GM10266 (cell line): ENCODE results near the gene REEP6.

Experiments used
- DNase-seq: peaks from one replicate; pipeline ENCODE4 v3.0.0; 2012; ENCODE audit errors: extremely low spot score
- TF ChIP-seq, protein P1 (sequence below): IDR thresholded peaks from 2 replicates; pipeline ENCODE4 v1.5.1; 2012; ENCODE audit warnings: mild to moderate bottlenecking, low read depth; ENCODE audit not compliant: control insufficient read depth, insufficient read depth; ENCODE audit errors: missing control alignments

Gene REEP6

DNA sequence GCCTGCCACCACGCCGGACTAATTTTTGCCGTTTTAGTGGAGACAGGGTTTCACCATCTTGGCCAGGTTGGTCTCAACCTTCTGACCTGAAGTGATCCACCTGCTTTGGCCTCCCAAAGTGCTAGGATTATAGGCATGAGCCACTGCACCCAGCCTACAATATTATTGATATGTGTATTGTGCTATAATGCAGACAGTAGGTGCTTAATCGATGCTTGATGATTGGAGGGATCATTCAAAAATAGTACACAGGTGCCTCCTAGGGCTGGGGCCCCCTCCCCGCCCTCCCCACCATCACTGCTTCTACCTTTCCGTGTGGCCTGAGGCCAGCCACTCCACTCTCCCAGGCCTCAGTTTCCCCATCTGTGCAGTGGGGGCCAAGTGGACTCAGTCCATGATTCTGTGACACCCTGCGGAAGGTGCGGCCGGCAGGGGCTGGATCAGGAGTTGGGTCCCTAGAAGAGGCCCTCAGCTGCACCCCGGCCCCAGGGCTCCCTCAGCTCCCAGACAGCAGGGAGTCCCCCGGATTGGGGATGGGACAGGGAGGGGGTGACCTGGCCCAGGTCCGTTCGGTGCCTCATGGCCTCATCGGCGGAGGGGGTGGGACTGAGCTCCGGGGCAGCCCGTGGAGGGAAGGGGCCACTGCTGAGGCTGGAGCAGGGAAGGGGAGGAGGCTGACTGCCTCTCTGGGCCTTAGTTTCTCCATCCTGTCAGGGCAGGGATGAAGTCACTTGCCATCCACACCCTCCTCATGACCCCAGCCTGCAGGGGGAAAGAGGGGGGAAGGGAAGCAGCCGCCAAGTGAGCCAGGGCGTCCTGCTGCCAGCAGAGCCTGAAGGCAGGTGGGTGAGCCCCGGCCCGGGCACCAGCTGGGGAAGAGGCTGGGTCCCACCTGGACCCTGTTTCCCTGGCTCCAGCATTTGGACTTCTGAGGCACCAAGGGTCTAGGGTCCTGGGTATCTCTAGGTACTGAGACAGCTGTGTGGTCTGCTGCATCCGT, 20.6 kb downstream of the REEP6 start:
- TF ChIP-seq, protein P1, sequence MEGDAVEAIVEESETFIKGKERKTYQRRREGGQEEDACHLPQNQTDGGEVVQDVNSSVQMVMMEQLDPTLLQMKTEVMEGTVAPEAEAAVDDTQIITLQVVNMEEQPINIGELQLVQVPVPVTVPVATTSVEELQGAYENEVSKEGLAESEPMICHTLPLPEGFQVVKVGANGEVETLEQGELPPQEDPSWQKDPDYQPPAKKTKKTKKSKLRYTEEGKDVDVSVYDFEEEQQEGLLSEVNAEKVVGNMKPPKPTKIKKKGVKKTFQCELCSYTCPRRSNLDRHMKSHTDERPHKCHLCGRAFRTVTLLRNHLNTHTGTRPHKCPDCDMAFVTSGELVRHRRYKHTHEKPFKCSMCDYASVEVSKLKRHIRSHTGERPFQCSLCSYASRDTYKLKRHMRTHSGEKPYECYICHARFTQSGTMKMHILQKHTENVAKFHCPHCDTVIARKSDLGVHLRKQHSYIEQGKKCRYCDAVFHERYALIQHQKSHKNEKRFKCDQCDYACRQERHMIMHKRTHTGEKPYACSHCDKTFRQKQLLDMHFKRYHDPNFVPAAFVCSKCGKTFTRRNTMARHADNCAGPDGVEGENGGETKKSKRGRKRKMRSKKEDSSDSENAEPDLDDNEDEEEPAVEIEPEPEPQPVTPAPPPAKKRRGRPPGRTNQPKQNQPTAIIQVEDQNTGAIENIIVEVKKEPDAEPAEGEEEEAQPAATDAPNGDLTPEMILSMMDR, result no peak
- no peak for DNase-seq

DNA sequence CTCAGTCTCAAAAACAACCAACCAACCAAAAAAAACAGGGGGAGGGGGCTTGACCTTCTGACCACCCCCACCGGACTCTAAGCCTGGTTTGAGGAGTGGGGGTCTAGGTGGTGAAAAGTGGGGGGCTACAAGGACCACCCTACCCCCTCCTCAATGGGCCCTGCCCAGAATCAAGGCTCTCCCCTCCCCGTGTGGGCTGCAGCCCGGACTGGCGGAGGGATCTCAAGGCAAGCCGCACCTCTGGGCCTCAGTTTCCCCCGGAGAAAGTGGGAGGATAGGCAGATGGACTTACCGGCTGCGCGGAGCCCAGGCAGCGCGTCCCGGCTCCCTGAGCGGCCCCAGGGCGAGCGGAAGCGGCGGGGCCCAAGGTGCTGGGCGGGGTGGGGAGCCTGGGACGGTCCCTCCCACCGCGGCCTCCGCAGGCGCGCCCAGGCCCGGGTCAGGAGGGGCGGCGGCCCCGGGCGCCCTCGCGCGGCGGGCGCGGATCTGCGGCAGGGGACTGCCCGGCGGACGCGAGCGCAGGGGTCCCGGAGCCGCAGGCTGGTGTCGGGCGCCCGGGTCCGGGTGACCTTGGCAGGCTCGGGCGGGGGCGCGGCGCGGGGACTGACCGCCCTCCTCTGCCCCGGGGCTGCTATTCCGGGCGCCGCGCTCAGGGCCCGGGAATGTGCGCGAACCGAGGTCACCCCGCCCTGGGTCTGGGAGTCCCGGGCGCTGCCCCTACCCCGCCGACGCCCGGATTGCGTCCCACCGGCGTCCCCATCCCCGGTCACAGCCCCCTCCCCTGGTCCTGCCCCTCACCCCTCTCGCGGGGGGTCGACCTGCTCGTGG, 21.9 kb downstream of the REEP6 start, which contains the start of gene ADAMTSL5:
Gene ADAMTSL5, minus strand, starts transcription at position 349 of the 828 bp plus-strand sequence. CDS start 2,076 bp downstream, outside the sequence.
- DNase-seq, result peak; percentile 94
- TF ChIP-seq, protein P1, result peak; percentile 60

DNA sequence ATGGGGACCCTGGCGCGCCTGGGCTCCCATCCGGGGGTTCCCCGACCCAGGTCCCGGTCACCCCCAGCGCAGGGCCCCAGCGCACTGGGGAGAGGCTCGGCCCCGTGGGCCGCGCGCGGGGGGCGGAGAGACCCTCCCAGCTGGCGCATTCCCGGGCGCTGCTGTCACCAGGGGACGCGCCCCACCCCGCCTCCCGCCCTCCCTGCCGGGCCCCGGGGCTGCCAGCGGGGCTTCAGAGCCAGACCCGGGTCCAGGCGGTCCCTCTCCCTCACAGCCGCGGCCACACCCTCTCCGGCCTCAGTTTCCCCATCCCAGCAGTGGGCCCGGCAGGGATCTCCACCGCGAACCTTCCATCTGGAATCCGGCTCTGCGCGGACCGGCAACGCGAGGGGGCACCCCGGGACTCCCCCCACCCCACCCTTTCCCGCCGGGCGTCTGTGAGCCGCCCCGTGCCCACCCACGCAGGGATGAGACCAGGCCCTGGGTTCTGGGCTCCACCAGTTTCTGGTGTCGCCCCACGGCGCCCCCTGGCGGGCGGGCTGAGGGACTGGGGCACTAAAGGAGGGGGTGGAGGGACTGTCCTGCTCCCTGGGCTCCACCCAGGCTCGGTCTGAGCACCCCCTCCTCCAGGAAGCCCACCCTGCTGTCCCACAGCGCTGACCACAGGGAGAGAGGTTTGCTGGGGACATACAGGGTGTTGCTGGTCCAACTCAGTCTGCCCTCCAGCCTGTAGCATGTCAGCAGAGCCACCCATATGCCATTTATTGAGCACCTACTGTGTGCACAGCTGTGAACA, 22.7 kb downstream of the REEP6 start:
- DNase-seq, result peak; percentile 83
- TF ChIP-seq, protein P1, result peak; percentile 69

DNA sequence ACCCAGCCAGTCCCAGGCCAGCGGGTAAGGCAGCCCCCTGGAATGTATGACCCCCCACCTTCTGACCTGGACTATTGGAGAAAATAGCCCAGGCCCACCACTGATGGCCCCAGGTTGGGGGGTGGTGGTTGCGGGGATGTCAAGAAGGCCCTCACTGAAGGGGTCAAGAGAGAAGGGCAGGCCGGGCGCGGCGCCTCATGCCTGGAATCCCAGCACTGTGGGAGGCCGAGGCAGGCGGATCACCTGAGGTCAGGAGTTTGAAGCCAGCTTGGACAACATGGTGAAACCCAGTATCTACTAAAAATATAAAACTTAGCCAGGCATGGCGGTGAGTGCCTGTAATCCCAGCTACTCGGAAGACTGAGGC, 23.3 kb downstream of the REEP6 start:
- DNase-seq, result no peak
- TF ChIP-seq, protein P1, result no peak

DNA sequence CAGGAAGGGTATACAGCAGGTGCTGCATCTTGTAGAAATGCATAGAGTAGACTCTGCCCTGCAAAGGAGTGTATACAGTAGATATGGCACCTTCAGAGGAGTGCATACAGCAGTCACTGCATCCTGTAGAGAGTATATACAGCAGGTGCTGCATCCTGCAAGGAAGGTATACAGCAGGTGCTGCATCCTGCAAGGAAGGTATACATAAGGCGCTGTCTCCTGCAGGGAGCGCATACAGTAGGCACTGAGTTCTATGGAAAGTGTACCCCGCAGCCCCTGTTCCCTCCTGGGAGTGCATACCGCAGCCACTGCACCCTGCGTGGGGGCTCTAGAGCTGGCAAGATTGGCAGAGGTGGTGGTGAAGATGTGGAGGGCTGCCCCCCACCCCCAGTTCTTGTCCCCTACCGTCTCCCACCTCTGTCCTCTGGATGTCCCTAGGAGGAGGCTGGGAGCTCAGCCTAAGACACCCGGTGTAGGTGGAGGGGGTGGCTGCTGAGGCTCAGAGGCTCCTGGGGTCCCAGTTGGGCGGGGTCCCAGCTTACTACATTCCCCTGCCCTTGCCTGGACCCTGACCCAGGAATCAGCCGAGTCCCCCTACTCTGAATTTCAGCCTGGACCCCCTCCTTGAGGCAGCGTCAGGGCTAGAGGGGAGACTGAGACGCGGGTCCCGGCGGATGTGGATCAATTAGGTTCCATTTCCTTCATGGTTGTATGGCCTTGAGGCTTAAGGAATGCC, 24.2 kb downstream of the REEP6 start:
- TF ChIP-seq, protein P1, result no peak
- DNase-seq, result no peak

DNA sequence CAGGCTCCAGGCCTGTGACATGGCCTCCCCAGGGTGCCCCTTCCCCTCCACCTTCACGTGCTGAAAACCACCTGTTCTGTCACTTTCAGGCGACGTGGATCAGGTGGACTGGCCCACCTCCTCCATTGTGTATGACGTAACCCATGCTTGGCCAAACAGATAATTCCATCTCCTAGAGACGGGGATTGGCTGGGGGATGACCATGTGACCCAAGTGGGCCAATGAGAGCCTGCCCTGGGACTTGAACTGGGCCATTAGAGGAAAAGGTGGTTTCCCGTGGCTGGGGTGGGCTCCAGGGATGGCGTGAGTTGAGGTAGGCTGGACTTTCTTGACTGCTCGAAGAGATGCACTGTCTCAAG, 25.4 kb downstream of the REEP6 start:
- DNase-seq, result no peak
- TF ChIP-seq, protein P1, result no peak
